ENCODE data around the gene TMEM150B.

Gene TMEM150B

GRCh38 chr19:55265723-55266386 is 59.3 kb downstream of the TMEM150B start:
- H3K27ac ChIP-seq: no peak overlapping the region
- no peaks in the 10 kb centered on the region for H3K27me3 ChIP-seq
- TF ChIP-seq CTCF (IDR thresholded peaks at IDR 0.05): no peak
- H3K4me1 ChIP-seq (ENCODE audit: control insufficient read depth in 1 of 2, insufficient read depth in 1 of 2, low read depth in 1 of 2, low read length in 1 of 2): no peaks in the 10 kb centered on the region
- no peaks in the 10 kb centered on the region for H3K36me3 ChIP-seq
- no peaks in the 10 kb centered on the region for H3K9me3 ChIP-seq
- no peak overlapping the region for H3K4me3 ChIP-seq (ENCODE audit: low read depth in 1 of 2, low read length in 1 of 2)

GRCh38 chr19:55265173-55265572 is 60.0 kb downstream of the TMEM150B start:
- H3K27me3 ChIP-seq: no peaks in the 10 kb centered on the region
- no peak for TF ChIP-seq CTCF (IDR thresholded peaks at IDR 0.05)
- H3K4me3 ChIP-seq (ENCODE audit: low read depth in 1 of 2, low read length in 1 of 2): no peak overlapping the region
- no peaks in the 10 kb centered on the region for H3K36me3 ChIP-seq
- H3K9me3 ChIP-seq: no peaks in the 10 kb centered on the region
- H3K4me1 ChIP-seq (ENCODE audit: control insufficient read depth in 1 of 2, insufficient read depth in 1 of 2, low read depth in 1 of 2, low read length in 1 of 2): no peaks in the 10 kb centered on the region
- H3K27ac ChIP-seq: no peak overlapping the region

- no peaks in the 10 kb centered on the region for H3K27me3 ChIP-seq
- no peak overlapping the region for H3K27ac ChIP-seq
- H3K4me3 ChIP-seq (ENCODE audit: low read depth in 1 of 2, low read length in 1 of 2): no peak overlapping the region
- H3K9me3 ChIP-seq: no peaks in the 10 kb centered on the region
- TF ChIP-seq CTCF (IDR thresholded peaks at IDR 0.05): no peak
- H3K36me3 ChIP-seq: no peaks in the 10 kb centered on the region
- peaks cover 5% of the 10 kb centered on the region in 2 experiments for H3K4me1 ChIP-seq (ENCODE audit: control insufficient read depth in 1 of 2, insufficient read depth in 1 of 2, low read depth in 1 of 2, low read length in 1 of 2)
These were observed 60.6 kb downstream of the TMEM150B start for GRCh38 chr19:55264531-55264930.

Data from neutrophil (primary cell).